ENCODE results near the gene KSR2.

Gene KSR2

DNA sequence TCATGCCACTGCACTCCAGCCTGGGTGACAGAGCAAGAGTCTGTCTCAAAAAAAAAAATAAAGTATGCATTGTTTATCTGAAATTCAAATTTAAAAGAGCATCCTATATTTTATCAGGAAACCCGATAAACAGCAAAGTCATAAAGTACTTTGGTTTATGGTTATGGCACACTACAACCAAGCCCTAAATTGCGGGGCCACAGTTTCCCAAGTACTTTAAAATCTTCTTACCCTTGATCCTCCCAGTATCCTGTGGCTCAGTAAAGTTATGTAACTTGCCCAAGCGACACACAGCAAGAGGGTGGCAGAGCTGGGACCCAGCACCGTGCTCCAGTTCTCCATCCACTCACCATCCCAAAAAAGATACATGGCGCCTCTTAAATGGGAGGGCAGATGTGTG is 35.2 kb downstream of the KSR2 start:
- no peak overlapping the region for H3K4me3 ChIP-seq (ENCODE audit: control insufficient read depth, low read depth, low read length)
- no peak for DNase-seq (ENCODE audit: low read depth)
- TF ChIP-seq CTCF (IDR thresholded peaks at IDR 0.05; ENCODE audit: control insufficient read depth, insufficient read depth, low read depth, low read length, missing control alignments), result no peak

GRCh38 chr12:117926391-117926899 is 42.3 kb downstream of the KSR2 start:
- no peak for DNase-seq (ENCODE audit: low read depth)
- TF ChIP-seq CTCF (IDR thresholded peaks at IDR 0.05; ENCODE audit: control insufficient read depth, insufficient read depth, low read depth, low read length, missing control alignments), result no peak
- H3K4me3 ChIP-seq (ENCODE audit: control insufficient read depth, low read depth, low read length), result no peak overlapping the region

GRCh38 chr12:117921929-117922777 is 46.6 kb downstream of the KSR2 start:
- TF ChIP-seq CTCF (IDR thresholded peaks at IDR 0.05; ENCODE audit: control insufficient read depth, insufficient read depth, low read depth, low read length, missing control alignments), result no peak
- H3K4me3 ChIP-seq (ENCODE audit: control insufficient read depth, low read depth, low read length), result no peak overlapping the region

GRCh38 chr12:117919479-117919878 is 49.3 kb downstream of the KSR2 start:
- no peak overlapping the region for H3K4me3 ChIP-seq (ENCODE audit: control insufficient read depth, low read depth, low read length)
- no peak for TF ChIP-seq CTCF (IDR thresholded peaks at IDR 0.05; ENCODE audit: control insufficient read depth, insufficient read depth, low read depth, low read length, missing control alignments)
- no peak for DNase-seq (ENCODE audit: low read depth)

More at GRCh38 chr12:117921929-117922777, 46.6 kb downstream of the KSR2 start:
- DNase-seq (ENCODE audit: low read depth), result no peak

DNA sequence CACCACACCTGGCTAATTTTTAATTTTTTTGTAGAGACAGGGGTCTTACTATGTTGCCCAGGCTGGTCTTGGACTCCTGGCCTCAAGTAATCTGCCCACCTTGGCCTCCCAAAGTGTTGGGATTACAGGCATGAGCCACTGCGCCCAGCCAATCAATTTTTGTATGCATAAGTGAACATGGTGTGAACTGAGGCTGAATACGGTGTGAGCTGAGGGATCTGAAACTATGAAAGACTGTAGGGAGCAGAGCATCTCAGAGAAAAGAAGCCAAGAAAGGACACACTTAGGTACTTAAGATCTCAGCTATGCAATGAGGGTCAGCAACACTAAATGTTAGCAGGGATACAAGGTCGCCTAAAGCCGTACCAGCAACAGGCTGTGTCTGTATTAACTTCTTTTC is 54.1 kb downstream of the KSR2 start:
- no peak for DNase-seq (ENCODE audit: low read depth)
- no peak for TF ChIP-seq CTCF (IDR thresholded peaks at IDR 0.05; ENCODE audit: control insufficient read depth, insufficient read depth, low read depth, low read length, missing control alignments)
- no peak overlapping the region for H3K4me3 ChIP-seq (ENCODE audit: control insufficient read depth, low read depth, low read length)

- no peak for DNase-seq (ENCODE audit: low read depth)
- TF ChIP-seq CTCF (IDR thresholded peaks at IDR 0.05; ENCODE audit: control insufficient read depth, insufficient read depth, low read depth, low read length, missing control alignments), result no peak
- no peak overlapping the region for H3K4me3 ChIP-seq (ENCODE audit: control insufficient read depth, low read depth, low read length)
Observed at GRCh38 chr12:117912756-117913155, 56.0 kb downstream of the KSR2 start.
